Measurements from ENCODE around the gene CAMK1D.

Gene CAMK1D

GRCh38 chr10:12784646-12785045 is 435.3 kb downstream of the CAMK1D start:
- Mint-ChIP-seq H3K27me3 (no peaks in the 10 kb centered on the region), H3K4me3 (no peak overlapping the region), H3K9me3 (ENCODE audit: low read depth) (no peaks in the 10 kb centered on the region), H3K27ac (no peak overlapping the region), H3K4me1 (ENCODE audit: low read depth) (peaks cover 3% of the 10 kb centered on the region), H3K36me3 (peaks cover 13% of the 10 kb centered on the region)

GRCh38 chr10:12785415-12785831 is 436.1 kb downstream of the CAMK1D start:
- H3K4me1 Mint-ChIP-seq (ENCODE audit: low read depth): peaks cover 3% of the 10 kb centered on the region
- H3K4me3 Mint-ChIP-seq: no peak overlapping the region
- no peaks in the 10 kb centered on the region for H3K27me3 Mint-ChIP-seq
- no peak overlapping the region for H3K27ac Mint-ChIP-seq
- no peaks in the 10 kb centered on the region for H3K9me3 Mint-ChIP-seq (ENCODE audit: low read depth)
- H3K36me3 Mint-ChIP-seq: peaks cover 14% of the 10 kb centered on the region

DNA sequence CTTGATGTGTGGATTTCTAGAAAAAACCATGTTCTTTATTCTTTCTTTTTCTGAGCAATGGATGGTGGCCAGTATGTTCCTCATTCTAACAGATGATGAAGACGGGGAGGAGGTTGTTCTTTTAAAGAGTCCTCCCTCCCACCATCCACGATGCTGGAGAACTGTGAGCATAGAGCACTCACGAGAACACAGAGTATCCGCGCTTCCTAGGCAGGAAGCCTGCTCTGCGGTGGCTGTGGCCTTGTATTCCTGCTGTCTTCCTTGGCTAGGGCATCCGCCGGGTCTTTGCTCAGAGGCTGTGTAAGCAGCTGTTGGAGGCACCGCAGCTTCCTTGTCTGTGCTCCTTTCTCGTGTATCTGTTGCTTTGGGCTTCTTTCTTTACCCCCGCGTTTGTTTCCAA is 437.9 kb downstream of the CAMK1D start:
- no peak overlapping the region for H3K27ac Mint-ChIP-seq
- H3K9me3 Mint-ChIP-seq (ENCODE audit: low read depth): no peaks in the 10 kb centered on the region
- H3K4me3 Mint-ChIP-seq: no peak overlapping the region
- H3K4me1 Mint-ChIP-seq (ENCODE audit: low read depth): peaks cover 3% of the 10 kb centered on the region
- no peaks in the 10 kb centered on the region for H3K27me3 Mint-ChIP-seq
- peaks cover 16% of the 10 kb centered on the region for H3K36me3 Mint-ChIP-seq

- Mint-ChIP-seq H3K27ac (no peak overlapping the region), H3K27me3 (no peaks in the 10 kb centered on the region), H3K36me3 (peaks cover 13% of the 10 kb centered on the region), H3K9me3 (ENCODE audit: low read depth) (no peaks in the 10 kb centered on the region), H3K4me3 (no peak overlapping the region), H3K4me1 (ENCODE audit: low read depth) (no peaks in the 10 kb centered on the region)
These were observed 438.9 kb downstream of the CAMK1D start for GRCh38 chr10:12788277-12788676.

DNA sequence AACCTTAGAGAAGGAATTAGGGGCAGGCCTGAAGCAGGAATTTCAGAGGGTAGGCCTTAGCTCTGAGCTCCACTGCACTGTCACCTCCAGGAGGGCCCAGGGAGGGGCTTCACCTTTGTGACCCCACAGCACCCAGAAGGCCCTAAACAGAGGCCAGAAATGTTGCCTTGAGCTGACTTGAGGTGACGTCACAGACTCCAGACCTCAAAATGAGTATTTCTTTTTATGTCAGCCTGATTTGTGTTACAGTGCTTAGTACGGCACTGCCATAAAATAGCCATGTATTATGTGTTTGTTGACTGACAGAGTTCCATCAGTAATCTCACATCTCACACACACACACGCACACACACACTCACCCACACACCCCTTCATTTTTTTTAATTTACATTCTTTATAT is 440.9 kb downstream of the CAMK1D start:
- H3K36me3 Mint-ChIP-seq: peaks cover 20% of the 10 kb centered on the region
- H3K27ac Mint-ChIP-seq: no peak overlapping the region
- H3K9me3 Mint-ChIP-seq (ENCODE audit: low read depth): no peaks in the 10 kb centered on the region
- H3K4me3 Mint-ChIP-seq: no peak overlapping the region
- no peaks in the 10 kb centered on the region for H3K27me3 Mint-ChIP-seq
- no peaks in the 10 kb centered on the region for H3K4me1 Mint-ChIP-seq (ENCODE audit: low read depth)

DNA sequence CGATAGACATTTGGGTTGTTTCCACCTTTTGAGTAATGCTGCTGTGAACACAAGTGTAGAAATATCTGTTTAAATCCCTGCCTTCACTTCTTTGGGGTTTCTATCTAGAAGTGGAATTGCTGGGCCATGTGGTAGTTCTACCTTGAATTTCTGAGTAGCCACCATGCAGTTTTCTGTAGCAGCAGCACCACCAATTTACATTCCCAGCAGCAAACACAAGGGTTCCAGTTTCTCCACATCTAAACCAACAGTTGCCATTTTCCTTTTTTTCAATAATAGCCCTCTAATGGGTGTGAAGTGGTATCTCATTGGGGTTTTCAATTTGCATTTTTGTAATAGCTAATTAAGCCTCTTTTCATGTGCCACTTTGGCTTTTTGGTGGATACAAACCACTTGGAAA is 442.4 kb downstream of the CAMK1D start:
- no peak overlapping the region for H3K4me3 Mint-ChIP-seq
- H3K27ac Mint-ChIP-seq: no peak overlapping the region
- H3K36me3 Mint-ChIP-seq: peaks cover 20% of the 10 kb centered on the region
- no peaks in the 10 kb centered on the region for H3K9me3 Mint-ChIP-seq (ENCODE audit: low read depth)
- no peaks in the 10 kb centered on the region for H3K27me3 Mint-ChIP-seq
- H3K4me1 Mint-ChIP-seq (ENCODE audit: low read depth): no peaks in the 10 kb centered on the region

DNA sequence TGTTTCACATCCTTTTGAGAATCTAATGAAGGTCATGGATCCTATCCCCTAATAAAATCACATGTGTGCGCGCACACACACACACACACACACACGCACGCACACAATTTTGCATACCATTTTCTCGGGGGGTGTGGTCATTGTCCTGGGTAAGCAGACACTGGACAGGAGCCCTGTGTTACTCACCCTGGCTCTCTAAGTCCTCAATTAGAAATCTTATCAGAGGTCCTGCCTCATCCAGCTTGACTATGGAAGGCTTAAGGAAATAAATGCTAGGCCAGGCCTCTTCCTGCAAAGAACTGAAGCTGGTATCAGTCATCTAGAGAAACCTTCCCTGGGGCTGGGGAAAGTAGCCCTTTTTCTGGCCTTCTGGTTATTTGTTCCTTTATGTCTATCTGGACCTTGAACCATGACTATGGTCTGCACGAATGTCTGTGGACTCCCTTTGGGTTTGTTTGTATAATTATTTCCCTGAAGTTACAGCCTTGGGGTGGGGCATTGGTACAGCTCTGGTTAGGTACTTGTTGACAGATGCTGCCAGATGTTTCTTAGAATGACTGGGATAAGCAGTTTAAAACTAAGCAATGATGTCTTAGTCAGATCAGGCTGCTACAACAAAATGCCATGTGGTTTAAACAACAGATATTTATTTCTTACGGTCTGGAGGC is 443.7 kb downstream of the CAMK1D start:
- no peak overlapping the region for H3K4me3 Mint-ChIP-seq
- H3K9me3 Mint-ChIP-seq (ENCODE audit: low read depth): no peaks in the 10 kb centered on the region
- H3K36me3 Mint-ChIP-seq: peaks cover 23% of the 10 kb centered on the region
- H3K27ac Mint-ChIP-seq: no peak overlapping the region
- no peaks in the 10 kb centered on the region for H3K27me3 Mint-ChIP-seq
- H3K4me1 Mint-ChIP-seq (ENCODE audit: low read depth): no peaks in the 10 kb centered on the region

DNA sequence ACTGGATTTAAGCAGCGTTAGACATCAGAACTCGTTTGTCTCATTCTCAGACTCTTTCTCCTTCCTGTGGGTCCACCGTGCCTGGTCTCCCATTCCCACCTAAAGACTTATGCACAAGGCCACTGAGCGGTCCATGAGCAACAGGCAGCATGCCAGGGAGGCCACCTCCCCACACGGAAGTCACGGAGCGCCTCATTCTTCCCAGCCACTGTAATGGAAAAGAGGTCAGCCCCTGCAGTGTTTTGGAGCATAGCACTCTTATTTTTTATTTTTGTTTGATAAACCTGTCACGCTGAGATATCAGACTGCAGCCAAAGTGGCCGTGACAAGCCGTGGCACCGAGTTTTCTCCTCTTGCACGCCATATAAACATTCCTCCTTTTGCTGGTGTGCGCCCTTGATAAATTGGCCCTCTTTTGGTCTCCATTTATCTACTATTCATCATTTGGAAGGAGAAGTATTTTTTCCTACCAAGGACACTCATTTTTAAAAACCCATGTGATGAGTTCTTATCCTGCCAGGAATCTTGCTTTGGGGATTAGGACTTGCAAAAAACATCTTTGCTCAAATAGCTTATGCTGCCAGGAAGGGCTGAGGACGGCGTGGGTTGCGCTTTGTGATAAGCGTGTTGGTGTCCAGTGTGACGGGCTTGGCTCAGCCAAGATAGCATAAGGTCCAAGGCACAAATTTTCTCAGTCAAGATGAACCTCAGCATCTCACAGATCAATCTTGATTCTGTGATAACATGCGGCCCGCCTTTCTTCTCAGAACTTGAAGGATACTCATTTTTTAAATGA is 446.2 kb downstream of the CAMK1D start:
- H3K27ac Mint-ChIP-seq: no peak overlapping the region
- no peaks in the 10 kb centered on the region for H3K4me1 Mint-ChIP-seq (ENCODE audit: low read depth)
- H3K9me3 Mint-ChIP-seq (ENCODE audit: low read depth): no peaks in the 10 kb centered on the region
- H3K36me3 Mint-ChIP-seq: peaks cover 16% of the 10 kb centered on the region
- H3K27me3 Mint-ChIP-seq: no peaks in the 10 kb centered on the region
- no peak overlapping the region for H3K4me3 Mint-ChIP-seq

DNA sequence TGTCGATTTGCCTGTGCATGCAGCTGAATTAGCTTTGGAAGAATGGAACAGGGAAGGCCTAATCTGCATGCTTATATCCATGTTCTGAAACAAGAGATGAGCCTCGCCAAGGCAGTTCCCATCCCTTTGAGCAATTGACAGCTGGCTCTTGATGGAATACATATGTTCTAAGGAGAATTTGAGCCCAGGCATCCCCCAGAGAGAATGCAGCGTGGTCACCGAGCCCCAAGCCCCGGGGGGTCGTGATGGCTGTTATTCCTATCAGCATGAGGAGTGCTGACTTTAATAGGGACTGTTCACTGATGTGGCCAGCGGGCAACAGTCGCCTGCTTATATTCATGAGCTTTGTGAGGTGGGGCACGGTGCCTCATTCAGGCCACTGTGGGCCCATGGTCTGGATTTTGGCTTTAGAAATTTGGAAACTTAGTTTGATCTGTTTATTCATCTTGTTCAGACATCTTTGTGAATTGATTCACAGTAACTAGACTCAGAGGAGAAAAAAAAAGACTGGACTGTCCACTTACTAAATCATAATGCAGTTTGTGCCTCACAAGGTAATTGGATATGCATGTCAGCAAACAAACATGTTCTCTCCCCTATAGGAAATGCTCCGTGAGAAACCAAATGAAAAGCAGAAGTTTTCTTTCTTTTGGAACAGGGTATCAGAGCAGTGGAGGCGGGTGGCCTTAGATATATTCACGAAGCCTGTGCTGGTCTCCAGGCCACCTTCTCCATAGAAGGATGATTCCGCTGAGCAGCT is 447.2 kb downstream of the CAMK1D start:
- peaks cover 14% of the 10 kb centered on the region for H3K36me3 Mint-ChIP-seq

GRCh38 chr10:12797471-12798262 is 448.3 kb downstream of the CAMK1D start:
- Mint-ChIP-seq H3K4me3 (no peak overlapping the region), H3K9me3 (ENCODE audit: low read depth) (no peaks in the 10 kb centered on the region), H3K27ac (no peak overlapping the region), H3K4me1 (ENCODE audit: low read depth) (no peaks in the 10 kb centered on the region), H3K27me3 (no peaks in the 10 kb centered on the region), H3K36me3 (peaks cover 14% of the 10 kb centered on the region)

More for the DNA sequence above, 447.2 kb downstream of the CAMK1D start:
- Mint-ChIP-seq H3K27ac (no peak overlapping the region), H3K27me3 (no peaks in the 10 kb centered on the region), H3K9me3 (ENCODE audit: low read depth) (no peaks in the 10 kb centered on the region), H3K4me1 (ENCODE audit: low read depth) (no peaks in the 10 kb centered on the region), H3K4me3 (no peak overlapping the region)

- peaks cover 10% of the 10 kb centered on the region for H3K36me3 Mint-ChIP-seq
- no peak overlapping the region for H3K4me3 Mint-ChIP-seq
- H3K4me1 Mint-ChIP-seq (ENCODE audit: low read depth): no peaks in the 10 kb centered on the region
- no peaks in the 10 kb centered on the region for H3K27me3 Mint-ChIP-seq
- no peak overlapping the region for H3K27ac Mint-ChIP-seq
- no peaks in the 10 kb centered on the region for H3K9me3 Mint-ChIP-seq (ENCODE audit: low read depth)
These were observed 449.8 kb downstream of the CAMK1D start for GRCh38 chr10:12799144-12799543.

DNA sequence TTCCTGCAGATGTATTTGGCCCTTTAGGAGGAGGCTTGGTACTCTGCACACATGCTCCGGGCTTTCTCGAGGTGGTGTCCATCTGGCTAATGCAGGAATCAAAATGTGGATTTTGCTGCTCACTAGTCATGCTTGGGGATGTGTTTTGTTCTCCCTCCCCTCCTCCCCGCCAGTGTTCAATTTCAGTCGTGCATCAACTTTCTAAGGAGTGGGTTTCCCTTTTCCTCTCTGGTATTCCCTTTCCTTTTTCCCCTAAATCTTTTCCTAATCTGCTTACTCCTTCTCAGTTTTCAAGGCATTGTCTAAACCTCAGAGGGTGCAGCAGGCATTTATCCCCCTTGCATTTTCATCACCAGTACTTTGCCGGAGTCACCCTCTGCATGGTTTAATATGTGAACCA is 450.4 kb downstream of the CAMK1D start:
- no peaks in the 10 kb centered on the region for H3K9me3 Mint-ChIP-seq (ENCODE audit: low read depth)
- H3K27ac Mint-ChIP-seq: no peak overlapping the region
- no peak overlapping the region for H3K4me3 Mint-ChIP-seq
- H3K4me1 Mint-ChIP-seq (ENCODE audit: low read depth): no peaks in the 10 kb centered on the region
- peaks cover 9% of the 10 kb centered on the region for H3K36me3 Mint-ChIP-seq
- no peaks in the 10 kb centered on the region for H3K27me3 Mint-ChIP-seq

DNA sequence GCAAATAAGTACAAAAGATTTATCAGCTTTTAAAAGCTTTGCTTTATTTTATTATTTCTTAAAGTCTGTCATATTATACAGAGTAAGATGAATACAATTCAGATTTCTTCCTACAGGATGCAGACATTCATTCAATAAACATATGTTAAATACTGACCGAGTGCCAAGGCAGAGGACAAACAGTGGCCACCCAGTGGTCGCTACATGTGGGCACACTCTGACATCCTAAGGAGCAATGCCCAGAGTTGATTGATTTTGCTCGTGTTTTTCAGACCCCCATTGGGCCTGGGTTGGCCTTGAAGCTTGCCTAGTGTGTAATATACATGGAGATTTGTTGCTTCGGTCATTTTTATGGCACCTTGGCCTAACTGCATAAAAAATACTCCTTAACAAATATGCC is 451.0 kb downstream of the CAMK1D start:
- H3K4me3 Mint-ChIP-seq: no peak overlapping the region
- peaks cover 9% of the 10 kb centered on the region for H3K36me3 Mint-ChIP-seq
- H3K27me3 Mint-ChIP-seq: no peaks in the 10 kb centered on the region
- H3K4me1 Mint-ChIP-seq (ENCODE audit: low read depth): no peaks in the 10 kb centered on the region
- no peaks in the 10 kb centered on the region for H3K9me3 Mint-ChIP-seq (ENCODE audit: low read depth)
- no peak overlapping the region for H3K27ac Mint-ChIP-seq

DNA sequence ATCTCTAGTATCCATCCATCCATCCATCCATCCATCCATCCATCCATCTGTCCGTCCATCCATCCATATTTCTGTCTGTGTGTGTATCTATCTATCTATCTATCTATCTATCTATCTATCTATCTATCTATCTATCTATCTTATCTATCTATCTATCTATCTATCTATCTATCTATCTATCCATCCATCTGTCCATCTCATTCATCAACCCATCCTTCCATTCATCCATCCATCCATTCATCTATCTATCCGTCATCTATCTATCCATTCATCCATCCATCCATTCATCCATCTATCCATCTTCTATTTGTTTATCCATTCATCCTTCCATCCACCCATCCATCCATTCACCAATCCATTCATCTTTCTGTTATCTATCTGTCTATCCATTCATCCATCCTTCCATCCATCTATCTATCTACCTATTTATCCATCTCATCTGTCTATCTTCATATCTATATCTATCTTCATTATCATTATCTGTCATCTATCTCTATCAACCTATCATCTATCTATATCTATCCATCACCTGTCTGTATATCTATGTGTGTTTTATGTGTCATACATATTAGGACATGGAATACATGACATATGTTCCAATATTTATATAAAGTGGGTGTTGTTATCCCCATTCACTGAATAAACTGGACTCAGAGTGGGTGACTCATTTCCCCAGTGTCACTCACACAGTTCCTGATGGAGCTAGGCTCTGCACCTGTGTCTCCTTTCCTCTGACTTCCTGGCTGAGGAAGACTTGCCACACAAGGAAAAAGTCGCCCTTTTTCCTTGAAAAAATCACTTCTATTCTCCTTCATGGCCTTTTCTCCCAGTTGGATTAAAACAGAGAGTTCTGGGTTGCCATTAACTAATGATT is 452.1 kb downstream of the CAMK1D start:
- peaks cover 13% of the 10 kb centered on the region for H3K36me3 Mint-ChIP-seq
- no peak overlapping the region for H3K27ac Mint-ChIP-seq
- no peaks in the 10 kb centered on the region for H3K27me3 Mint-ChIP-seq
- H3K4me1 Mint-ChIP-seq (ENCODE audit: low read depth): no peaks in the 10 kb centered on the region
- H3K4me3 Mint-ChIP-seq: no peak overlapping the region
- H3K9me3 Mint-ChIP-seq (ENCODE audit: low read depth): no peaks in the 10 kb centered on the region

Measured in activated naive CD8-positive, alpha-beta T cell (primary cell).